GM21737 (cell line): ENCODE results near the gene GNAS.

Experiments used
- ATAC-seq: cut with Tn5 transposase; IDR thresholded peaks from one replicate; pipeline ENCODE4 v1.9.1; 2021; ENCODE audit warnings: mild to moderate bottlenecking, moderate library complexity; ENCODE audit not compliant: unreplicated experiment

GNAS gene

GRCh38 chr20:58877976-58878360 lies 25.5 kb downstream of the GNAS start:
- ATAC-seq, result no peak

GRCh38 chr20:58878399-58878798 lies 25.9 kb downstream of the GNAS start:
- ATAC-seq, result no peak

- no peak for ATAC-seq
These were observed 27.9 kb downstream of the GNAS start for GRCh38 chr20:58880441-58880840.

- no peak for ATAC-seq
These were observed 28.7 kb downstream of the GNAS start for GRCh38 chr20:58880994-58881752.

GRCh38 chr20:58882704-58883089 lies 30.2 kb downstream of the GNAS start:
- ATAC-seq, result no peak

DNA sequence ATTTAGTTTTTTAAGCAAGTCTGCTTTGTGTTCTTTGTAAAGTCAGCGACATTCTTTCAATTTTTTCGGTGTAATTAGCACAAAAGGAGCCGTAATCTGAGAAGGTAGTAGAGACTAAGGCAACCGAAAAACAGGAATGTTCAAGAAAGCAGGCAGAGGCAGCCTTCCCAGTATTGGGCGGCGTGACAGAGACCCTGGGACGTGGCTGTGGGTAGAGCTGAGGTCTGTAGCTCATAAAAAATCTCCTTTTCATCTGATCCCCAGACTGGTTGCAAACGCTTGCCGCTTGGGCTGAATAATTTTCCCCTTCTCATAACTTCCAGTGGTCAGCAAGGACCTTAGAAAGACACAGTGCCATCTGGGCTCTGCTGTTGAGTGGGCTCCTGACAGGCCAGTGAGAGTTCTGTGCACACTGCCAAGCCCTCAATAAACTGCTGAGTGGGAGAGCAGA lies 30.8 kb downstream of the GNAS start:
- no peak for ATAC-seq

GRCh38 chr20:58884966-58885365 lies 32.5 kb downstream of the GNAS start:
- no peak for ATAC-seq

DNA sequence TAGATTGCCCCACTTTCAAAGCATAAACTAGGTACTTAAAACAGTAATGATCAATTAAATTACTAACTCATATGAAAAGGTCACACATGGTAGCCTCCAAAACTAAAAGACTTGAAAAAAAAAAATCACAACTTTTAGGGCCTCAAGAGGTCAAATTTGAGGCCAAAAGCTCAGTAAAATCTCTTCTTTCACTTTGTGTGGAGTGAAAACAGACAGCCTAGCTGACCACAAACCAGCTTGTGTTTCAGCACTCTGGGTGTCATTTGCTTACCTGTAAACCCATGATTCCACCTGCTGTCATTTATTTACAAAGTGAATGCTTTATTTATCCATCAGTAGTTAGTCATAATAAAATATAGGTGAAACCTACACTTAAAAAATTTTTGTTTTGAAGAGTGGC lies 34.0 kb downstream of the GNAS start:
- no peak for ATAC-seq

DNA sequence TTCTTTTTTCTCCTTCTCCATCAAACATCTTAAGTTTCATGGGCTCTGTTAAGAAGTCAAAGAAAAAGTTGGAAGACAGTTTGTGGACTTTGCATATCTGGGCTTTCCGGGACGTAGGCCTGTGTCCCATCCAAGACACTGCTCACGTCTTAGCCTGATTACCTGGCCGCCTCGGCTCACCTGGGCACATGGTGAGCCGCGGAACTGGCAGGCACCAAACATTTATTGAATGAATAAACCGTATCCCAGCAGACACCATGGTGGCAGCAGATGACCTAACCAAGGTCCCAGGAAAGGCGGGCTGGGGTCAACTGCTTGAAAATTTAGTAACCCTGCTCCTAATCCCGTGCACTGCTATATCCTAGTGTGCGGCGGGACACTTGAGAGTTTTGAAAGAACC lies 35.6 kb downstream of the GNAS start:
- no peak for ATAC-seq

- peak; percentile 30 for ATAC-seq
These were observed 36.2 kb downstream of the GNAS start for GRCh38 chr20:58888521-58889333.

DNA sequence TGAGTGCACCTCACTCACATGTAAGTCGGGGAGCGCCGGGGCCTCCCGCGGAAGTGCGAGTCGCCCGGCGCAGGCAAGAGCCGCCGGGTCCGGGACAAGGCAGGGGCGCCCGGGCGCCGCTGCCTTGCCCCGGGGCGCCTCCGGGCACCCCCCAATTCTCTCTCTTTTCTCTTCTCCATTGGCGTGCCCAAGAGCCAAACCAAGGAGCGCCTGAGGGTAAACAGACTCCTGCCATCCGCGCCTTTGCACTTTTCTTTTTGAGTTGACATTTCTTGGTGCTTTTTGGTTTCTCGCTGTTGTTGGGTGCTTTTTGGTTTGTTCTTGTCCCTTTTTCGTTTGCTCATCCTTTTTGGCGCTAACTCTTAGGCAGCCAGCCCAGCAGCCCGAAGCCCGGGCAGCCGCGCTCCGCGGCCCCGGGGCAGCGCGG lies 36.8 kb downstream of the GNAS start:
- no peak for ATAC-seq

DNA sequence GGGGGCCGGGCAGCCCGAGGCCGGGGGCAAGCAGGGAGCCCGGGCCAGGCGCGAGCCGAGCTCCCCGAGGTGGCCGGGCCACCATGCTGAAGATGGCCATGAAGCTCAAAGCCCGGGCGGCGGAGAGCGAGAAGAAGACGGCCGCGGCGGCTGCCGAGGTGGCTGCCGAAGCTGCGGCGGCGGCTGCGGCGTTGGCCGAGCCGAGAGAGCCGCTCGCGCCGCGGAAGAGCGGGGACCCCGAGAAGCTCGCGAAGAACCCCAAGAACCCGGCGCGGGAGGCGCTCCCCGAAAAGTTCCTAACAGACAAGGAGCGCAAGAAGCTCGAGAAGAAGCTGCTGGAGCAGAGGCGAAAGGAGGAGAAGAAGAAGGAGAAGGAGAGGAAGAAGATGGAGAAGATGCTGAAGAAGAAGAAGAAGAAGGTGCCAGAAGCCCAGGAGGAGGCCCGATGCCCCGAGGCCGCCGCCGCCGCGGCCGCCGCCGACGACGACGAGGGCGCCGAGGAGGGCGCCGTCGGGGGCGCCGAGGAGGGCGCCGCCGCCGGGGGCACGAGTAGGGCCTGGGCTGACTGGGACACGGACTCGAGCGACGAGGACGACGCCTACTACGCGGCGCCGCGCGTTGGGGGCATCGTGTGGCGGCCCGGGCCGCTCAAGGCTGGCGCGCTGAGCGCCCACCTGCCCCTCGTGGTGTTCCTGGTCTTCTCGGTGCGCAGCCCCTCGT lies 37.4 kb downstream of the GNAS start:
- peak; percentile 2 for ATAC-seq

GRCh38 chr20:58890518-58891085 lies 38.1 kb downstream of the GNAS start:
- peak; percentile 29 for ATAC-seq

DNA sequence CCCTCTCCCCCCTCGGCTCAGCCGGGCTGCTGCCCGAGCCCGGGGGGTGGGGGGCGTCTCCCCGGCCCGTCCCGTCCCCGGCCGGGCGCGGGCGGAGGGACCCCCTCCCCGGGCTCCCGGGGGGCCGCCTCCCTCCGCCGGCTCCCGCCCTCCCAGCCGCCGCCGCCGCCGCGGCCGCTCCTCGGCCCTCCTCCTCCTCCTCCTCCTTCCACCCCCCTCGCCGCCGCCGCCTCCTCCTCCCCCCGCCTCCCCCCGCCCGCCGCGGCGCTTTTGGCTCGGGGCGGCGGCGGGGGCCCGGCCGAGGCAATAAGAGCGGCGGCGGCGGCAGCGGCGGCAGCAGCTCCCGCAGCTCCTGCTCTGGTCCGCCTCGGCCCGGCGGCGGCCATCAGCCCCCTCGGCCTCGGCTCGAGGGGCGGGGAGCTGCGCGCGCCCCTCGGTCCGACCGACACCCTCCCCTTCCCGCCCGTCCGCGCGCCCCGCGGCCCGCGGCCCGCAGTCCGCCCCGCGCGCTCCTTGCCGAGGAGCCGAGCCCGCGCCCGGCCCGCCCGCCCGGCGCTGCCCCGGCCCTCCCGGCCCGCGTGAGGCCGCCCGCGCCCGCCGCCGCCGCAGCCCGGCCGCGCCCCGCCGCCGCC lies 38.7 kb downstream of the GNAS start:
- peak; percentile 24 for ATAC-seq

GRCh38 chr20:58891718-58892140 lies 39.2 kb downstream of the GNAS start:
- ATAC-seq, result no peak

DNA sequence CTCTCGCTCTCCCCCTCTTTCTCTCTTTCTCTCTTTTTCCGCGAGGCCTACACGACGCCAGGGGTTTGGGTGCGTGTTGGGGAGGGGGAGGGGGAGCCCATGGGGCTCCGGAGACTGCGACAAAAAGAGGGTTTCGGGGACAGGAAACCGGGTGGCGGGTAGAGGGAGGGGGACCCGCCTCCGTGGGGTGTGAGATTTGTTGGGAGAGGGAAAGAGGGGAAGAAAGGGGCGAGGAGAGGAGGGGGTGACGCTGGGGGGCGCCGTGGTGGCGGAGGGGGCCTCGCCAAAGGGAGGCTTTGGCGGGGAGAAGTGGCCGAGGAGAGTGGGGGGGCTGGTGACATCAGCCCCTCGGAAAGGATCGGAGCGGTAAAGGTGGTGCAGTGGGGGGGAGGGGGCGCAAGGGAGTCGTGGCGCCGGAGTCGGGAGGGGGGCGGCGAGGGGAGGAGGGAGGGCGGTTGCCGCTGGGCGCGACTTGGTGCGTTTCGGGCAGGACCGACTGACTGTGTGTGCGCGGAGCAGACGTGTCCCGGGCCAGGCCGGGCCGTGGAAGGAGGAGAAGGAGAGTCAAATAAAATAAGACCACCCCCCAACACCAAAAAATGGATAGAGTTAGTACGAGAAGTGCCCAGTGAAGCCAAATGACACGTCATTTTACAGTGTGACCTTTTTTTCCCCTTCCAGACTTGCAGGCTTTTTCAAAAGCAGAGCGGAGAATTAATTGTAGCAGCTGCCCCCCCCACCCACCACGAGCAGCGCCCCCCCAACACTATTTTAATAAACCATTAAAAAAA lies 39.8 kb downstream of the GNAS start:
- no peak for ATAC-seq

GRCh38 chr20:58892932-58893224 lies 40.4 kb downstream of the GNAS start:
- no peak for ATAC-seq

GRCh38 chr20:58893355-58894120 lies 41.0 kb downstream of the GNAS start:
- ATAC-seq, result no peak

DNA sequence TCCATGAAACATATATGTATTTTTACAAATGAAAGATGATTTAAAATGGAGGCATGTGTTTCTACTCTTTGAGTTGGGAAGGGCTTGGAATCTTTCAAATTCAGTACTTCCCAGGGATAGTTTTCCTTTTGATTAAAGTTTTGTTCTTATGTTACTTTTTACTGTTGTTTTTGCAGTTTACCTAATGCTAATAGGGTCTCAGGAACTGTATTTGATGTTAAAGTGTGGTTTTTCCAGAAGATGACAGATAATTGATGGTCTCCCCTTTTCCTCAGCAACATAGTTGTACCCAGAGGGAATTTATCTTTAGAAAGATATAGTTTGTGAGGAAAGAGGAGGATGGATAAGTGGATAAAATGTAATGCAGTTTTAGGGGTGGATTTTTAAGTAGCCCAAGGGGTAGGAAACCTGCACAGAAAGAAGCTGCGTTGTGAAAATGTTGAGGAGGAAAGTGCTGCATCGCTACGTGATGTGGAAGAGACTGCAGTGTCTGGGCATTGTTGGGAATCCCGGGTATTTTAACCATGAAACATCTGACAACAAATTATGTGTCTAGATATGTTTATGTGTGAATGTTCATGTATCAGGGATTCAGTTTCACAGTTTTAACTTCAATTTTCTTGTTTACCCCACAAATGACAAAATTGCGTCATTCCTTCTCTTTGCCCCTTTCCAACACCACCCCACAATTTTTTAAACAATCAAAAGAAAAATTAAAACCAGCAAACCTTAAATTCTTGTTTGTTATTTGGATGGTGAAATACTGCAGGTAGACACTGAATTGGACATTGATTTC lies 42.3 kb downstream of the GNAS start:
- no peak for ATAC-seq
